Superior temporal gyrus (tissue), 1 donor: ENCODE measurements around the gene KCNJ15.

Experiments
- DNase-seq: peaks from one replicate; pipeline ENCODE4 v3.0.0-alpha.2; 2016; ENCODE audit errors: extremely low spot score

KCNJ15 gene

DNA sequence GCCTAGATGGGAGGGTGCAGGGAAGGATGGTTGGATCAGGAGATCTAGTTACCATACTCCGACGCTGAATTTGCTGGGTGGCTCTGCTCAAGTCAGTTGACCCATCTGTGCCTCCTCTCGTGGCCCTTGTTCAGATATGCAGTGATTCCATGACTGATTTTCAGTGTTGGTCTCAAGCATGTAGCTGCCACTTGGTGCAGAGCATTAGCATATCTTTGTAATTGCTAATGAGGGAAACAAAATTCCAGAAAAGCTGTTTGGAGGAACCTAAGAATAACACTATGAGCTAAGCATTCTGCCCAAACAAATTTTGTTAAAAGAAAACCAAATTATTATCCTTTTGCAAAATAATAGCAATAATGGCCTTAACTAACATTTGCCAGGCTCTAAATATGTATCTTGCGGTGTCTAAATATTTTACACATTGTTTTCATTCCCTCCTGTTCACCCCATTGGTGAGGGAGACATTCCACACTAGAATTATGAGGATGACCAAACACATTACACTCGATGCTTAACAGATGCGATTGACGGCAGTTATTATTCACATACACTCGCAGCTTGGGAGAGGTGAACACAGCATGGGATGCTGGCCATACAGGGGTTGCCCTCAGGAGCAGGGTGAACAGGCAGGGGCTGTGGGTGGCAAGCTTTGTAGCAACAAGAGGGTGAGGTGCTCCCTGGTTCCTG lies 69.1 kb downstream of the KCNJ15 start:
- DNase-seq: no peak

DNA sequence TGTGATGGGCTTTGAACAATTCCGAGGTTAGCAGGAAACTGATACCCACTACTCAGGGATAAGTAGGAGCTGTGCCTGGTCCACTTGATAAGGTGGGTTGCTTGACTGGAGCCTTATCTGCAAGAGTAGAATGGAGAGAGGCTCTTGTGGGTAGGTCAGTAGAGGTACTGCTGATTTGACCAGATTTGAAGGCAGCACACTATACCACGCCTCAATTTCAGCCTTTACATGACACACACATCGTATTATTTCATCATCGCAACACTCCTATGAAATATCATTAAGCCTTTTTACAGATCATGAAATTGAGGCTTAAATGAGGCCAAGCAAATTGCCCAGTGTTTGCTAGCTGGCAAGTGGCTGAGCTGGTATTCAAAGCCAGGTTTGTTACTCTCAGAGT lies 69.6 kb downstream of the KCNJ15 start:
- no peak for DNase-seq

DNA sequence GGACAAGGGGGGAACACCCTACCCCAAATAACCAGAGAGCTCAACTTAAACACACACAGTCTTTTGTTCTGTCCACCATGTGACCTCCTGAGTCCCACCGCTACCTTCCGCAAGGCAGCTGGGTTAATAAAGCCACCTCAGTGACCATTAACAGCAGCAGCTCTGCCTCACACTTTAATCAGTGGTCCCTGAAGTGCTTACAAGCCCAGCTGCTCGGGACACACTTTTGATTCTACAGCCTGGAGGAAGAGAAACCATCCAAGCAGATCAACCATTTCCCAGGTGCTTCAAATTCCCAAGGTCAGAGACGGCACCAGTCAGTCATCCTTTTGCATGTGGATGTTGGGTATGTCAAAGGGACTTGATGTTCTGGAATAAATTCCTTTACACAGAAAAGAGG lies 70.1 kb downstream of the KCNJ15 start:
- no peak for DNase-seq

DNA sequence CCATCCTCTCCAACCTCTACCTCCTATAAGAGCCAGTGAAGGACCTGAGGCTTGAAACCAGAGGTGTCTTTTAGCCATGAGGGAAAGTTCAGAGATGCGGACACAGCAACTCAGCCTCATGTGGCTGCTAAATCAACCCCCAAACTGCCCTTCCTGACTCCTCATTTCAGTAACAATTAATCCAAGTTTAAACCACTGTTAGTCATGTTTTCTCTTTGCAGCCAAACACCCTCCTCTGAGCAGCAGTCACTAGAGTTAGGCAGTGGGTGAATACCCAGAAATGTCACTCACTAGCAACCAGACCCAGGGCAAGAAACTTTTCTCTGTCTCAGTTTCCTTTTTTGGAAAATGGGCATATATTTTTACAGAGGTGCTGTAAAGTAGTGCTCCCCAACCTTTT lies 71.2 kb downstream of the KCNJ15 start:
- DNase-seq: no peak

DNA sequence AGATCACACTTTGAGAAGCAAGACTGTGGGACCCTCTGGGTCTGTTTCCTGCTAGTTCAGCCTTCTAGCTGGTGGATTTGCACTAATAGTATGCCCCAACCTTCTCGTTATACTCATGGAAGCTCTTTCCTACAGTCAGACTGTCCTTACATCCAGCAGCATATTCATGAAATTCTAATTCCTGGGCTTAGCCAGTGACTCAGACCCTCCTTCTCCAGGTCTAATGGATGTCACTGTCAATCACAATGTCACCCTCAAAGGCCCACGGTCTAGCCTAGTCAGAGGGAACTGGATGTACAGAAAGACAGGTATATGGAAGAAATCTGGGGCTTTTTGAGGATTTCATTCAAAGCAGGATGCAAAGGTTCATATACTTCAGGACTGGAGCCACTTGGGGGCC lies 72.4 kb downstream of the KCNJ15 start:
- DNase-seq: no peak

DNA sequence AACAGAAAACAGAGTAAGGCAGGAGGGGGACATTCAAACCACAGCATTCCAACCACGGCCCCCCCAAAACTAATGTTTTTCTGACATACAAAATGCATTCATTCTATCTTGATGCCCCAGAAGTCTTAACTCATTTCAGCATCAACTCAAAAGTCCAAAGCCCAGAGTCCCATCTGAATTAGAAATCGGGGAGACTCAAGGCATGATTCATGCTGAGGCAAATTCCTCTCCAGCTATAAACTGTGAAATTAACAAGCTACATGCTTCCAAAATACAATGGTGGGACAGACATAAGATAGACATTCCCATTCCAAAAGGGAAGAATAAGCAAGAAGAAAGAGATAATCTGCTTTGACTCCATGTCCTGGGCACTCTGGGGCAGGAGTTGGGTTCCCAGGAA lies 73.9 kb downstream of the KCNJ15 start:
- DNase-seq: no peak

DNA sequence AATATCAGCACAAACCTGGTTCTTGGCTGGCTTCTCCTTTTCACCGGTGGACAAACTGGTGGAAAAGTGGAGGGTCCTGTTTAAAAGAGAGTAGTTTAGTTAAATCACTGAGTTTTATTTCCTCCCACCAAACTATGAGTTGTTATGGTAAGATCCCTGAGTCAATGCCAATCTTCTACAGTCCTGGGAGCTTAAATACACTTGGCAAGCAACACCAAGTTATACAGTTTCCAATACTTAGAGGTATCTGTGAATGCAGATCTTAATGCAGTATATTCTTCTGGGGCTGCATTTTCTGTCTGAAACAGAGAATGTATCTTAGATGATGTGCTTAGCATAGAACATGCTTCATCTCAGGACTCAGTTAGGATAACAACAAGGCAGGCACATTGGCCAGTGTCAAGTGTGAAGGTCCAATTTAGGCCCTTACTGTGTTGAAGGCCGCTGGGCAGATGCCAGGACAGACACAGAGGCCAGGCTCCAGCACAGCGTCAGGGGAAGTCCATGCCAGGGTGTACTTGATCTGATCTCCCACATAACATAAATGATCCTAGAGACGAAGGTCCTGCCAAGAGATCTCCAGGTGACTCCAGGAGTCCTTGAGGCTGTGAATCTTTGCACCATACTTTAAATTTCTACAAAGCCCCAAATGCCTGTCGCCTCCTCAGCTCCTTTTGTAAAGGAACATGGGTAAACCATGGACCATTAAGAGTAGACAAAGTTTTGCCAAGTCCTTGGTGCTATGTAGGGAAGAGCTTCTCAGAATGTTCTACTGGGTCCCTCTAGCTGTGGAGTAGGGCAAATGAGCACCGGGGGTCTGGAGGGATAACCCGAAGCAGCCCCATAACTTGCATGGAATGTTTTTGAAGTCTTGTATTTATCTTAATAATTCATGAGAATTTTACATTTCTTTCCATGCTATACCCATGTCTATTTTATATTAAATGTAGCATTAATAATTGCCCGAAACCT lies 76.8 kb downstream of the KCNJ15 start:
- DNase-seq: no peak

DNA sequence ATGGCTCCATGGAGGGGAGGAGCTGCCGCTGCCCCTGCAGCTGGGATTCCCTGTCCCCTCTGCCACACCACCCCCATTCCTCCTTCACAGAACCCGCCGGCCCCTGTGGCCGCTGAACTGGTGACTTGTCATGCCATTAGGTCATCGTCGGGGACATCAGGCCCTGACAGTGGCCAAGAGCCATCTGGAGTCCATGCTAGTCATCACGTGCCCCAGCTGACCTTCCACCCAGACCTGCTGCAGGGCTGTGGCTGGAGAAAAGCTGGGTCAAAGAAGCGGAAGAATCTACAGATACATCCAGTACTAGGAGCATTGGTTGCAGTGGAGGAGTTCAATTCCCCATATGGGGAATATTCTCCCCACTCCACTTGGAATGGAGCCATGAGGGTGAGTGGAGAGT lies 78.1 kb downstream of the KCNJ15 start:
- no peak for DNase-seq

DNA sequence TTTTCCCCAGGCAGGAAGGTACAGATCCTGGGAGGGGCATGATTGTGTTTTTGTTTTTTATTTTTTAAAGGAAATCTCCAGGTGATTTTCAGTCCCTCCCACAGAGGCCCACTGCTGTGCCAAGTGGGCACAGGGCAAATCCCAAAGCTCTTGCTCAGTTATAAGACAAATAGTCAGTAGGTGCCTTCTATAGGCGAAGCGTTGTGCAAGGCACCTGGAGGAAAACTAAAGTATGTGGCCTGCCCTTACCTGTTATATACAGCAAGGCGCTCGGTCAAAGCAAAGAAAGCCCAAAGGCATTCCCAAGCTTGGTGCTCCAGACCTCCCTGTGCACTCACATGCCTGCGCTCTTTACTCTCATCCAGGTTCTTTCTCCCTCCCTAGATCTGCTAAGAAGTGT lies 81.0 kb downstream of the KCNJ15 start:
- DNase-seq: no peak

DNA sequence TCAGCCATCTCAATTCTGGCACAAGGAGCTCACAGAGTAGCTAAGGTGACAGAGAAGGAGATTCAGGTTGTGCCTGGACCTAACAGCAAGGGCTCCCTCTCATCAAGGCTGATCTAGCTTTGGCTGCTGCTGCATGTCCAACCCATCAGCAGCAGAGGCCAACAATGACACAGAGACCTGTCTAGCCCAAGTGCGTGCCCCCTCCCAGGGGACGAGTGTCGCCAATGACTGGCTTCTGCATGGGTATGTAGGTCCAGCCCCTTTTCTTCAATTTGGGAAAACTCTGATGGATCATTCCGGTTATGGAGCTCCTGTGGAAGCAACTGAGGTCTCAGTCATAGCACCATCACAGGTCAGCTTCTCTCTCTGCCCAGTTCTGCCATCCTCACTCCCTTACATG lies 83.3 kb downstream of the KCNJ15 start:
- no peak for DNase-seq

DNA sequence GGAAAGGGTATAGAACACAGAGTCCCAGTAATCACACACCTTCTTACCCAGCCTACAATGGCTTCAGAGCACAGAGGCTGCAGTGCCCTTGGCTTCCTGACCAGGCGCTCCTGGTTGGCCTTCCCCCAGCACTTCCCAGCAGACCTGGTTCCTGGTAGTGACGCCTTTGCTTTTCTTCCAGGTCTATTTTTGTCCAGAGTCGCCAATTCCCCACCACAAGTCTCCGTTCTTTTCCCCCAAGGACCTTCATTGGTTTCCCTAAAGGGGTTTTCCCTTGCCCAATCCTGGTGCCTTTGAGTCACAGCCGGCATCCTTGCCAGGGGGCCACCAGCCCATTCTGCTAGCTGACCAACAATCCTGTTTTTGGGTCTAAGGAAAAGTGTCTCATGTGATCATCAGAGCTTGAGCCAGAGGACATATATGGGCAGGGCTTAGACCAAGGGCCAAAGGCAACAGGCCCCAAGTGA lies 84.8 kb downstream of the KCNJ15 start:
- DNase-seq: no peak

DNA sequence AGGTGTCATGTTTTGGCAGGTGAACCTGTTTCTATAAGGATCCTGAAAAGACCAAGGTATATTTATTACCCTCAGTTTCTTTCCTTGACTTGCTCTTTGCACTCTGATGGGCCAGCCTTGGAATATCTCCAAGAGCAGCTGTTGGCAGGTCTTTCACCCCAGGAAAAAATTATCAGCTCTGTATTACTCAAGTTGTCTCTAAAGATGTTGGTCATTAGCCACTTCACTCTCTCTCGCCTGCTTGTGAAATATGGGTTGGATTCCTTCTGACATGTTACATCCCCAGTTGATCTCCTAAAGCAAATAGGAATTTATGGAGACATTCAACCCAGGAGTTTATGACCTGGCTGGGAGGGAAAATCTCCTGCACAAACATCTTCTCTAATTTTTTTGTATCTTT lies 85.9 kb downstream of the KCNJ15 start:
- no peak for DNase-seq

DNA sequence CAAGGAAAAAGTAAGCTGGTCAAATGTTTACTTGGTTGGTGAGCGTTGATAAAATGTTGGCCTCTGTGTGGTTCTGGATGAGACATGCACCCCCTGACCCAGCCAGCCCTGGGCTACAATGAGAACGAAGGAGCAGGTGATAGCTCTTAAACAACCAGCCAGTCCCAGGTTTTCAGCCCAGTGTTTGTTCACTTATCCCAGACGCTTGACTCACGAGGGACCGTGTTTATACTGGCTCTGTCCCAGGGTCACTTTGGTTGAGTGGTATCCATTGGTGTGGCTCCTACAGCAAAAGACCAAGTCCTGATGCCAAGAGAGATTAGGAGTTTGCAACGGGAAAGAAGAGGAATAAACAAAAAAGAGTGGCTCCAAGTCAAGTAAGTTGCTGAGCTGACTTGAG lies 86.9 kb downstream of the KCNJ15 start:
- DNase-seq: no peak

DNA sequence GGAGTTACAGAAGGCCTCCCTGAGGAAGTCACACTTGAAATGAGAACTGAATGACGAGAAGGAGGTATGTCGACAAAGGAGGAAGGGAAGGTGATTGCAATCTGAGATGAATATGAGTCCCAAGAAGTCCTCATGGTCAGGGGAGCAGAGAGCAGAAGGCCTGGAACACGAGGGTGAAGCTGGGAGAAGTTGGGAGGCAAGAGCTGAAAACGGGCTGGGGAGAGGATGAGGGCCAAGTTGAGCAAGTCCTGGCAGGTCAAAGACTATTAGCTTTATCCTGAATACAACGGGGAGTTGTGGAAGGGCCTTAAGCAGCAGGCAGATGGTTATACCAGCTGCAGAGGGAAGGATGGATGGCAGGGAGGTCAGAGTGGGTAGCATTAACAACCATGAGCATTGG lies 89.5 kb downstream of the KCNJ15 start:
- DNase-seq: no peak

DNA sequence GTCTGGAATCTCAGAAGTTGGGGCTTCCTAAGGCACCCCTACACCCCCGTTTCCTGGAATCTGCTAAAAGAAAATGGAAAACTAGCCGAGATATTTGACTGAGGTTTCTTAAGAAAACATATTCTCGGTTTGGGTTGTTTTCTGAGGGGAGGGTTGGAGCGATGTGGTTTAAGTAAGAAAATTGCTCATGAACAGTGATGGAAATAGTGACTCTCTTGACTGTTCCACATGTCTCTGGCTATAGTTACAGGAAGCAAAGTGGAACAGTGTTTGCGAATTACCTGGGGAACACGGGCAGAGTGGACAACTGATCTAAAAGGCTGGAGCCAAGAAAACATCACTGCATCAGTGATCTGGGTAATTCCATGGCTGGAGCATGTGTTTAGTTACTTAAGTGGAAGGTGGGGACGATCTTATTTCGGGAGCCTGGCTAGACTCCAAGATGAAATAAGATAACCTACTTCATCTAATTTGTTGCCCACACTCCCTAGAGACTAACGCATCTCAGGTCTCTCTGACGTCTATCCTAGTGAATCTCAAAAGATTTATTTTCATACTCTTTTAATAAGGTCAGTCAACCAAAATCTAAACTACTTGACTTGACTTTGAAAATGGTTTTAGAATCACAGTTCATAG lies 92.4 kb downstream of the KCNJ15 start:
- no peak for DNase-seq

DNA sequence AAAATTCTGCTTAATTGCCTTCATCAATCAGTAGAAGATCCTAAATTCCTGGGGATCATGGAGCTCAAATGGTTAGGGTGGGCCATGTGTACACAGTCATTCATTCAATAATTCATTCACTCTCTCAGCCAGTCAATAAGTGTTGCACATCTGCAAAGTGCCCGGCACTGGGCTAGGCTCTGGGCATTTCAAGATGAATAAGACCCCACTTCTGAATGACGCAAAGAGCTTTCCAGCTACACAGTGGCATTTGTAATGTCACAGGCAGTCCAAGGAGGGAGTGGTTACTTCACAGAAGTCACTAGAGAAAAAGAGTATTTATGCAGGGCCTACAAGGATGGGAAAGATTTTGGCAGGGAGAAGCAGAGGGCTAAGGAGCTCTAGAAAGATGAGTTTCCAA lies 93.2 kb downstream of the KCNJ15 start:
- DNase-seq: no peak

DNA sequence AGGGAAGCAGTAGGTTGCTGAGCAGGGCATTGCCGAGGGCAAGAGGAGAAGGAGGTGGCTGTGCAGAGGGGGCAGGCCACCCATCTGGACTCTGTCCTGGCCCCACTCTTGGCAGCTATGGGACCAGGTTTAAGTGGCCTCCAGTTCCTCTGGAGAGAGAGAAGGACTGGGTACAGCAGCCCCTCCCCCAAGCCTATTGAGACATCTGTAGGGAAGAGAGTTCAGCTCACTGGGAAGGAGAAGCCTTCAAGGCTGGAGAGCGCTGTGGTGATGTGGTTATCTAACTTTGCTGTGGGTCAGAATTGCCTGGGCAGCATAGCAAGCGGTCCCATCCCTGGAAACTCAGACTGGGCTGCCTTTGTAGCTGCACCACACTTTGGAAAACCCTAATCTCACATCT lies 93.9 kb downstream of the KCNJ15 start:
- no peak for DNase-seq

DNA sequence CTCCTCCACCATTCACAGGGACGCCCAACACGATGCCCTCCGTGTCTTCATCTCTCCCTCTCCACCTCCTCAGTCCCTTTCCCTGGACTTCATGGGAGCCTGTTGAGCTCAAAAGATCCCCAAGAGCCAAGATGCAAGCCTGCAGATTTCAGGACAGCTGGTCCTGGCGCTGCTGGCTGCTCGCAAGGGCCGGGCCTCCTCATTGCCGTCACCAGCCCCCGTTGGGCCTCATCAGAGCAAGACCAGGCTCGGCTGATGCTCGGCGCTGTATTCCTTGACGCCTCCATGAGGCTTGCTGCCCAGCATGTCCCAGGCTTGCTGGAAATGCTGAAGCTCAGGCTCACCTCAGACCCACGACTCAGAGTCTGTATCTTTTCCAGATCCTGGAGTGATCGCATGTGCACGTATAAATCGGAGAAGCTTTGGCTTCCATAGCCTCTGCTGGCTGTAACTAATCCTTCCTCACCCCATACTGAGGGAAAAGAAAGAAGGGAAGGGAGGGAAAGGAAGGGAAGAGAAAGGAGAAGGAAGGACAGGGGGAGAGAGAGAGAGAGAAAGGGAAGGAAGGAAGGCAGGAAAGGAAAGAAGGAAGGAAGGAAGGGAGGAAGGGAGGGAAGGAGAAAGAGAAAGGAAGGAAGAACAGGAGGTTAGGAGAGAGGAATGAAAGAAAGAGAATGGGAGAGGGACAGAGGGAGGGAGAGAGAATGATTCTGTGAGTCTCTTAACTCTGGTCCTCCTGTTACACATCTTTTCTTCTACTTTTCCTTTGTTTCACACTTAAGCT lies 94.6 kb downstream of the KCNJ15 start:
- no peak for DNase-seq

DNA sequence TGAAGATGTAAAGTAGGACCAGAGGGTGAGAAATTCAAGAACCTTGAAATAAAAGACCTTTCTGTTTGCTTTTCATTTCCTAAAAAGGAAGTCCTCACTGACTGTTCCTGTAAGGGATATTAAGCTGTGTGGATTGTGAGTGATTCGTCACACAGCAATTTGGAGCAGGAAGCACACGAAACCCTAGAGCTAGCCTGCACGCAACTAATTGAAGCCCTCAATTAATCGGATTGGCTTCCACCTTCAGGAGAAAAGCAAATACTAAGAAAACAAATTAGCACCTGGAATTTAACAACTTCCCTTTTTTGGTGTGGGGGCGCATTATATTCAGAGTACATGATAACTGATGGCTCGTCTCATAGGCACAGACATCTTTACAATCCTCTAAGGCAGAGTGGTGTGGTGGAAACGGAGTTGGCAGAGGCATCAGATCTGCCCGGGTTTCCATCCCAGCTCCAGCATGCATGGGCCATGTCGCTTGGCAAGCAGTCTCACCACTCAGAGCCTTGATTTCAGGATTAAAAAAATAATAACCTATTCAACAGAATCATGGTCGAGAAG lies 95.2 kb downstream of the KCNJ15 start:
- DNase-seq: no peak

DNA sequence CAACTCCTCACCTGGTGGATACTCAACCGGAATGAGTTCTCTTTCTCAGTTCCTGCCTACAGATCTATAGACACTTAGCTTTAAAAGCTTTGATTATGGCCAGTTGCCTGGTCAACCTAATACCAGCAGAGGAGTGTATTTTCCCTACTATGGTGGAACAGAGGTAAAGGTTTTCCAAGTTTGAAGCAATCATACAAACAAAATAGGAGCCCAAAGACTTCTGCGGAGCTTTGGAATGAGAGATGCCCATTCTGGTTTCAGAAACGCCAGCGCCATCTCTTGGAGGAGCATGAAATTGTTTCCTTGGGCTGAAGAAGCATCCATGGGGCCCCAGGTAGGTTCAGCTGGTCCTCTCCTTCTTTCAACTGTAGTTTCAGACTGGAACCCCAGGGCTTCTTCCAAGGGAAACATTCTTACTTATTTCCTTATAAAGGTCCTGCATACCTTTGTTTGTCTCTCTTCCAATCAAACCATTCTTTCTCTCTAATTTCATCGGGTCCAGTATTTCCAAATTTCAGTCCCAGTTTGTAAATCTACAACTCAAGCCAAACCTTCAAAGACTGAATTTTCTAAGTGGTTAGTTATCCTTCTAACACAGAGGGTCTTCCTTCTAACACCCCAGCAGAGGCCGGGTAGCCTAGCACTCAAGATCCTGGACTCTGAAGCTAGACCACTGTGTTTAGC lies 95.9 kb downstream of the KCNJ15 start:
- DNase-seq: peak; percentile 71

DNA sequence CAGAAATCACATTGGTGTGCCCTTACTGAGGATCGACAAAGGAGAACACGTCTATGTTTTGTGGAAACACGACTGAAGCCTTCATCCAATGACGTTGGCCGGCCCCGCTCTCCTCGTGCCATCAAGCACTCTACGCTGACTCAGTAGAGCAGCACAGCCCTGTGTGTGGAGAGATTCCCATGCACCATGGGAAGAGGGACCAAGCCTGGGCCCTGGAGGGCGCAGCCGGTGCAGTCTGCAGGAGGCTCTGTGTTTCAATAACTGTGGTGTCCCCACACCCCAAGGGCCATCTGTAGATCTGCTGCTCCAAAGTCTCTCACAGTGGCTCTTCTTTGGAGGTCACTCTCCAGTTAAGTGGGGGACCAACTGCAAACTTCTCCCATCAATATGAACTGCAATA lies 97.4 kb downstream of the KCNJ15 start:
- no peak for DNase-seq
